ENCODE data around the gene EML4.
"Not testable (repeated sequence)": the region's sequence is repeated elsewhere in the genome, so short reads cannot be mapped to it uniquely, and the experiment has no call there.

The EML4 gene

GRCh38 chr2:42267530-42267929 lies 98.4 kb downstream of the EML4 start:
- no peak for DNase-seq

- DNase-seq: no peak
These were observed 99.5 kb downstream of the EML4 start for GRCh38 chr2:42268528-42269151.

GRCh38 chr2:42270757-42271156 lies 101.6 kb downstream of the EML4 start:
- DNase-seq: no peak

- not testable (repeated sequence) for DNase-seq
These were observed 102.1 kb downstream of the EML4 start for GRCh38 chr2:42271246-42271645.

- no peak for DNase-seq
These were observed 105.7 kb downstream of the EML4 start for GRCh38 chr2:42274863-42275262.

- DNase-seq: no peak
These were observed 112.4 kb downstream of the EML4 start for GRCh38 chr2:42281416-42282081.

GRCh38 chr2:42284019-42284418 lies 114.9 kb downstream of the EML4 start:
- no peak for DNase-seq

GRCh38 chr2:42286268-42286946 lies 117.3 kb downstream of the EML4 start:
- DNase-seq: no peak

GRCh38 chr2:42288811-42289210 lies 119.7 kb downstream of the EML4 start:
- no peak for DNase-seq

- no peak for DNase-seq
These were observed 120.1 kb downstream of the EML4 start for GRCh38 chr2:42289222-42289621.

- DNase-seq: no peak
These were observed 120.9 kb downstream of the EML4 start for GRCh38 chr2:42290005-42290404.

GRCh38 chr2:42293019-42293418 lies 123.9 kb downstream of the EML4 start:
- DNase-seq: no peak

GRCh38 chr2:42296226-42296625 lies 127.1 kb downstream of the EML4 start:
- DNase-seq: no peak

- DNase-seq: no peak
These were observed 128.3 kb downstream of the EML4 start for GRCh38 chr2:42297322-42297936.

GRCh38 chr2:42298132-42298531 lies 129.0 kb downstream of the EML4 start:
- no peak for DNase-seq

GRCh38 chr2:42298996-42299754 lies 130.0 kb downstream of the EML4 start:
- no peak for DNase-seq

- DNase-seq: no peak
These were observed 131.4 kb downstream of the EML4 start for GRCh38 chr2:42300527-42300926.

- no peak for DNase-seq
These were observed 134.1 kb downstream of the EML4 start for GRCh38 chr2:42303252-42303651.

- DNase-seq: no peak
These were observed 135.0 kb downstream of the EML4 start for GRCh38 chr2:42304059-42304713.

GRCh38 chr2:42307180-42307579 lies 138.0 kb downstream of the EML4 start:
- DNase-seq: no peak

GRCh38 chr2:42309366-42309765 lies 140.2 kb downstream of the EML4 start:
- DNase-seq: no peak

- DNase-seq: no peak
These were observed 140.9 kb downstream of the EML4 start for GRCh38 chr2:42310007-42310515.
